PFSK-1 (cell line): Measurements from ENCODE around the gene NOXO1.

Experiments used
- POLR2AphosphoS5 ChIP-seq: IDR thresholded peaks from 2 replicates; pipeline ENCODE4 v1.6.1; 2012; ENCODE audit warnings: low read depth, mild to moderate bottlenecking, control low read depth, low read length, moderate library complexity
- REST ChIP-seq, 2 experiments: IDR thresholded peaks; 2 replicates each; pipeline versions ENCODE4 v1.6.1 to v1.8.0; 2011 to 2012; ENCODE audit warnings: low read depth in 2 of 2, low read length in 2 of 2, control low read depth in 1 of 2, inconsistent platforms in 1 of 2, mild to moderate bottlenecking in 1 of 2, moderate library complexity in 1 of 2; ENCODE audit not compliant: insufficient read depth in 1 of 2
- SIN3A ChIP-seq: IDR thresholded peaks from 2 replicates; pipeline ENCODE4 v1.6.1; 2012; ENCODE audit warnings: mild to moderate bottlenecking, low read length, moderate library complexity, borderline replicate concordance; ENCODE audit not compliant: insufficient read depth
- TAF1 ChIP-seq: IDR thresholded peaks from 2 replicates; pipeline ENCODE4 v1.6.1; 2012; ENCODE audit warnings: low read length, control low read depth, borderline replicate concordance; ENCODE audit not compliant: insufficient read depth

- no peak for TF ChIP-seq REST (IDR thresholded peaks at IDR 0.05; ENCODE audit: insufficient read depth in 1 of 2, low read depth in 2 of 2, low read length in 2 of 2)
- TF ChIP-seq SIN3A: no peak
- TF ChIP-seq TAF1: no peak
- no peak for TF ChIP-seq POLR2AphosphoS5
Measured at GRCh38 chr16:2025251-2025650, 44.0 kb upstream of the NOXO1 start.
